CD4-positive, alpha-beta T cell treated with Interleukin-4 for 1 hour (primary cell): ENCODE results near the gene KCTD4.
"Not testable (repeated sequence)": the region's sequence is repeated elsewhere in the genome, so short reads cannot be mapped to it uniquely, and the experiment has no call there.

ENCODE experiments used
- DNase-seq, 2 donors: peaks; one replicate each; pipeline ENCODE4 v3.0.0-alpha.2; 2020 to 2022

Gene KCTD4

DNA sequence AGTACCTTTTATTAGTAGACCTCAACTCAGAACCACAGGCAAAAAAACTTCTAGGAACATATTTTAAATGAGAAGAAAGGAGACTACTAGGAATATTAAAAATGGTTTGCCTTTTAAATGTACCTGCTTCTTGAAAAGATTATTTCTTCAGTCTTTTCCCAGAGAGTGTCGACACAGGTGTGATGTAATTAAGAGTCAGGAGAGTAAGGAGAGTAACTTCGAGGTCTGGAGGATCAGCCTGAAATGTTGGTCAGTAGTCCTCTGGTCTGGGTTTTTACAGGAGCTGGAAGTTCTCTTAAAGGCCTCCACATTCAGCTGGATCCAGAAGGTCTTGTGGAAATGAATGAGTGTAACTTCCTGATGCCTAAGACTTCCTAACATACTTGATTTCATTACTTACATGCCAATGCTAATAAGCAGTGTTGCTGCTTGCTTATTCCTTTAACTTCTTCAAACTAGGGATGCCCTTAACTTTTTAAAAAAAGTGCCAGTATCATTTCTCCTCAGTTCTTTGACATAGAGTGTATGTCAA lies at the start of gene KCTD4:
Gene KCTD4 (minus strand): TSS at position 345 of the 532 bp plus-strand sequence. CDS start 6,478 bp downstream, outside the sequence.
- DNase-seq = no peak

DNA sequence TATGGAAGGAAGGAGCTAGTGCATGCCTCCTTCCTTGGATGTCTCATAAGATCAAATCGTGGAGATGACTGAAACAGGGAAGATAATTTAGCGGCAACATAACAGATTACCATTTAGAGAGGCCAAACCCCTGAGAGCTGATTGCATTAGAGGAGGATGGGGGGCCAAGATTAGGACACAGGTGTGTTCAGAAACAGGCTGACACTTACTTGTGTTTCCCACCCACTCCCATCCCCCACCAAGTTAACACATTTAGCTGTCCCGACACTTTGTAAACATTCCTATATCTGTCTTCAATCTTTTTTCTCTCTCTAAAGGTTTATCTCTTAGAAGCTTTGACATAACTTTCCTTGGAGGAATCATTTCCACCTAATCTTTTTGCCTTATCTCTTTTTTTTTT lies 48.8 kb upstream of the KCTD4 start:
- no peak for DNase-seq

DNA sequence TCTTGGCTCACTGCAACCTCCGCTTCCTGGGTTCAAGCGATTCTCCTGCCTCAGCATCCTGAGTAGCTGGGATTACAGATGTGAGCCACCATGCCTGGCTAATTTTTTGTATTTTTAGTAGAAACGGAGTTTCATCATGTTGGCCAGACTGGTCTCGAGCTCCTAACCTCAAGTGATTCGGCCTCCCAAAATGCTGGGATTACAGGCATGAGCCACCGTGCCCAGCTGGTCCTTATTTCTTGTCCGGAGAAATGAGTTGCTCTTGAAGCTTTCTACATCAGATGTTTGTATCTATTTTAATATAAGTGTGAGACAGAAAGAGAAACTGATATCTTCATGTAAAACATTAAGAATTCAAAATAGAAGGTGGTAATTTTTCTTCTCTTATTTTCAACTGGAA lies 43.9 kb upstream of the KCTD4 start:
- DNase-seq = not testable (repeated sequence)

DNA sequence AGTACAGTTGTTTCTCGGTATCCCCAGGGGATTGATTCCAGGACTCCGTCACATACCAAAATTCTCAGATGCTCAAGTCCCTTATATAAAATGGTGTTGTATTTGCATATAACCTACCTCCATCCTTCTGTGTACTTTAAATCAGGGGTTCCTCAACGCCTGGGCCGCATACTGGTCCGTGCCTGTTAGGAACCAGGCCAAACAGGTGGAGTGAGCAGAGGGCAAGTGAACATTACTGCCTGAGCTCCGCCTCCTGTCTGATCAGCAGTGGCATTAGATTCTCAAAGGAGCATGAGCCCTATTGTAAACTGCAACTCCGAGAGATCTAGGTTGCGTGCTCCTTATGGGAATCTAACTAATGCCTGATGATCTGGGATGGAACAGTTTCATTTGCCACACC lies 42.2 kb upstream of the KCTD4 start:
- DNase-seq = no peak

DNA sequence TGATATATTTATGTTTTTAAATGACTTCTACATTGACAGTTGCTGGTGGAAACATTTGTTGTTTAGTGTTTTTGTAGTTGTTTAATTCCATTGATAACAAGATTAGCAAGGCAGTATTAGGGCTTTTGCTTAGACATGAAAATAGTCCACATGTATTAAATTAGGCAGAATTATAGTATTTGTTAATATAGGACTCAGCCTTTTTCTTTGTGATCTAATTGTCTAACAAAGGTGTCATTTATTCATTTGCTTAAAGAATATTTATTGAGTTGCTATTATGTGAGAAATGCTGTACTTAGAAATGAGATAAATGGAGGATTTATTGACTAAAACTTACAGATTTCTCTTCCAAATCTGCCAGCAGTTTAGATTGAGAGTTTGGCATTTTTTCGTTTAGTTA lies 41.7 kb upstream of the KCTD4 start:
- DNase-seq = no peak

DNA sequence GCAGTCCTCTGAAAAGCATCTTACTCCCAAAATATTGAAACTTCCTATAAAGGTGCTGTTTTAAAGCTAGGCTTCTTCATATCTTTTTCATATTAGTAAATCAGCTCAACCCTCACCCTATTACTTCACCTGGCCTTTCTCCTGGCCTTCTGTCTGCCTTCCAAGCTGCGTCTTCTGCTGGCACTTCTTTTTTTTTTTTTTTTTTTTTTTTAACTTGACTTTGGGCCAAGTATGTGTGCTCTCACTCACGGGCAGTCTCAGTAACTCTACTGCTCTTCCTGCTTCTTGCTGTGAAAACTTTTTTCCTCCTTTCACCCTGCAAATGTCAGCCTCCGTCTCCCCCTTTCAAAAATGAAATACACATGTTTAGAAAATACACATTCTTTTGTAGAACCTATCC lies 41.2 kb upstream of the KCTD4 start:
- no peak for DNase-seq

DNA sequence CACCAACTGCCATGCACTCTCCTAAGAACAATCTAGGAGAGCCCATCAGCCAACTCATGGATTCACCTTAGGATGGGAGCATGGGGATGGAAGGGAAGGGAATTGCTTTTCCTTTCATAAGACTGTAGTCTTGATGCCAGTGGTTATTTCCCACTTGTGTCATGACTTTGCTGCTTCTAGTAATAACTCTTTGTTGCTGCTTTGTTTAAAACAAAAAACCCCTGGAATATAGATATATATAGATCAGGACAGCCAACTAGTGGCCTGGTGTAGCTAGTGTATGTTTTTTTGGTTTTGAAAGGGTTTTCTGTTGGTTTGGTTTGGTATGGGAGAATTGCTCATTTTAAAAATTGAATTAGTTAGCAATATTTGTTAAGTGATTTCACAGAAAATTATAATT lies 39.3 kb upstream of the KCTD4 start:
- no peak for DNase-seq

DNA sequence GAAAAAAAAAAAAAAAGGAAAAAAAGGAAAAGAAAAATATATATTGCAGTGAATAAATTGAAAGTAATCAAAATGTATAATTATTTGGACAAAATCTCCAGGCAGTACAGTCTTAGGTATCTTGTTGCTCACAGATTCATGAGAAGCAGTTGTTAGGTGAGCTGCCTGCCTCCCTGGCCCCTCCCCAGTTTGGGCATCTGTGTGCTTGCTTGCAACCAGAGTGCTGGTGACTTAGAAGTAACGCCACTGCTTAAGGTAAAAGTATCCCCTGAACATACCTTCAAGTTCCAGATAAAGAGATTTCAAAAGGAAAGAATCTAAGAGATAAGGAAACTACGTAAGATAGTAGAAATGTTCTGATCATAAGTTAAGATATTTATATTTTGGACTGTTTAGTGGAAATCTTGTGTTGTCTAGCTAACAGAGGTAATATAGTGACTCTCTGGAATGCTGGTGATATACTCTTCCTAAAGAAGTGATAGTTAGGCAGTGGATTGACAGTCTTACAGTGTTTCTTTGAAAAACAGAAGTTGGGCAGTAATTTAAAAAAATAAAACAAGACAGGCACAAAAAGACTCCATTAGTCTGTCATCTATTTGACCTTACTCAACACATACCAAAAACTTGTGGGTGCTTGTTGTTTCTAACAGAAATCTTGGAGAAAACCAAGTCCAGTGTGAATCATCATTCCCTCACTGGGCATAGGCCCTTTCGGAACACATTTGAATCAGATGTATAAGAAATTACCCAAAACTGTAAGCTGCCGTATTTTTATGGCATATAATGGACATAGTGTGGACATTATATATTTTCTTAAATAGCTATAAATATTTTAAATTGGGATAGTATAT lies 38.3 kb upstream of the KCTD4 start:
- DNase-seq = no peak

DNA sequence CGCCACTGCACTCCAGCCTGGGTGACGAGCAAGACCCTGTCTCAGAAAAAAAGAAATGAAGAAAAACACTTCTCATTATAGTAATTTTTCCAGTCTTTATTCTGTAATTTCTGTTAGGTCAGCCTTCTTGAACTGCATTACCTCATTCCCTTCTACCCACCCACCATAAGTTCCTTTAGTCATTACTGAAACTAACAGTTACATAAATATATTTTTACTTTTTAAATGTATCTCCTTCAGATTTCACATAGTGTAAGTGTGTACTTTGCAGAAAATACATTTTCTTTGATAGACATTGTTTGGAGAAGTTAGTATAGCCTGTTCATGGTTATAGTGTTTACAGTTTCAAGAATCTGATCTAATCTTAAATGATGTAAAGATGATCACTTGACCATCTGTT lies 31.7 kb upstream of the KCTD4 start:
- no peak for DNase-seq

DNA sequence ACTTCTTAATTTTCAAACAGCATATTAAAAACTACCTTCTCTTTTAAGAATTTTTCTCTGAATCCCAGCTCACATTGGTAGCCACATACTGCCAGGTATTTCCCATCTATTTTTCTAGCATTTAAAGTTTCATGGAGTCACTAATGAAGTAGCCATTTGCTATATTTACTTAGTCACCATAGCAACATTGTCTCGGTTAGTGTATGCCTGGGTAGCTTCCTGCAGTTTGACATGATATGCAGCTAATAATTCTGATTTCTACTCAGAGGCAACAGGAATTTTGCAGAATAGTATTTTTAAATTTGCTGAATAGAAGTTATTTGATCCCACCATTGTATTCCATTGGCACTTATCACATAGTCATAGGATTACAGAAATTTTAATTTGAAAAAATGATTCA lies 30.9 kb upstream of the KCTD4 start:
- no peak for DNase-seq

DNA sequence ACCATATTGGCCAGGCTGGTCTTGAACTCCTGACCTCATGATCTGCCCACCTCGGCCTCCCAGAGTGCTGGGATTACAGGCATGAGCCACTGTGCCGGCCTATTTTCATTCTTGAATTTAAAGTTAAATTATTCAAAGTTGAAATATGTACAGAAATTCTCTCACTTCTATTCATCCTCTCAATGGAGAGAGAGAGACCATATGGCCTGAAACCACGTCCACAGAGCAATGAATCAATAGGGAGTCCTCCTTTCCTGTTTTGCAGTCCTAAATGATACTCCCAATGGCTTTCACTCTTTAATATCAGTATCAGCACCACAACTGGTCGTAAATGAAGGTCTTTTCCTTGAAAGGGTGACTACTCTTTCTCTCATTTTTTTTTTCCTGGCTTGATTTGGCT lies 30.5 kb upstream of the KCTD4 start:
- no peak for DNase-seq

DNA sequence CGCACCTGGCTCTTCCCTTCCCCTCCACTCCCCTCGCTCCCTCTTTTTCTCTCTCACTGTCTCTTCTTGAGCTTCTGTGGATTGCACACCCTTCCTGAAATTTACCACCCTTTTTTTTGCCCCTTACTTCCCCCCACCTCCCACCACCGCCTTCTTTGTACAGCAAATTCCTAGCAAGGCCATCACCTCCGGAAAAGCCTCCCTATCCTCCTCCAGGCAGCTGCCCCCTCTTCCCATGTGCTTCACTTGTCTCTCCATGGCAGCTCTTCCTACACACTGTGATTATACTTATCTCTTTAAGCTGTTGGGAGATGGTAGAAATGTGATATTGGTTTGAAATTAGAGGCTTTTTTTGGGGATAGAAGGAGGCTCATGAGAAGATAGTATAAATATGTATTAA lies 28.3 kb upstream of the KCTD4 start:
- DNase-seq = no peak

DNA sequence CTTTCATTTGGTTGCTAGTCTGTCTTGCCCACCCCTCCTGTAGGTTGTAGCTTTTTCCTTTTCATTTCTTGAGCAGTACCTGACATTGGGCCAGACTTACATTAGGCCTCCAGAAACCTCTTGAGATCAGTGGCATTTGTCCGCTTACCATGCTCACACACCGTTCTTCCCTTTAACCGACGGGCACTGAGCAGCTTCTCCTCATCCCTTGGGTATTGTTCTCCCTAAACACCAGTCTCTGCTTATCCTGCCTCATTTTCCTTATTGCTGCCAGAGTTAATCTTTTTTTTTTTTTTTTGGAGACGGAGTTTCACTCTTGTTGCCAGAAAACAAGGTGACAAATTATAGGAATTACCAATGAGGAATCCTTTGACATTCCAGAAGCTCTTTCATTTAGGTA lies 27.2 kb upstream of the KCTD4 start:
- DNase-seq = no peak

DNA sequence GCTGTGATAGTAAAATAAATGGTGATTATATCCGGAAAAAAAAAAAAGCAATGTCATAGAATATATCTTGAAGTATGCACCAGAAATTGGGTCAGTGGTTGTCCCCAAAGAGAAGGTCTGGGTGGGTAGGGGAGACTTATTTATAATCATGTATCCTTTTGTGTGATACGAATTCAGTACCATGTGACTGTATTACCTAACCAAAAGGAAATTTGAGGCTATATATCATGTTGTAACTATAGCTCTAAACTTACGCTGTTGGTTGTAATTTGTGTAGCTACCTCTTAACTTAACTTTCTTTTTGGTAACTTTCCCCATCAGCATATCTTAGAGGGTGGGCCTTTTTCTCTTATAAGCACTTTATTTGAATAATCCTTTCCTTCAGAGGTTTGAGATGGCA lies 25.2 kb upstream of the KCTD4 start:
- no peak for DNase-seq

DNA sequence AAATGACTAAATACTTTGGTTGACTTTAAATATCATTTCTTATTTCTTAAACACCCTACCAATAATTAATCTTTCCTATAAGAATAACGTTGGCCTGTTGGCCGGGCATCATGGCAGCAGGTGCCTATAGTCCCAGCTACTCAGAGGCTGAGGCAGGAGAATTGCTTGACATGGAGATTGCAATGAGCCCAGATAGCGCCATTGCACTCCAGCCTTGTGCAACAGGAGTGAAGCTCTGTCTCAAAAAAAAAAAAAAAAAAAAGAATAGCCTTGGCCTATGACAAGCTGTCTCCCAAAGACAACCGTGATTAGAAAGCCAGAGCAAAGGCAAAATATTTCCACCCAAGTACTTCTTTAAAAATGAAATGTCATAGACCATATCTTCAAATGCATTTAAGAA lies 24.5 kb upstream of the KCTD4 start:
- no peak for DNase-seq

DNA sequence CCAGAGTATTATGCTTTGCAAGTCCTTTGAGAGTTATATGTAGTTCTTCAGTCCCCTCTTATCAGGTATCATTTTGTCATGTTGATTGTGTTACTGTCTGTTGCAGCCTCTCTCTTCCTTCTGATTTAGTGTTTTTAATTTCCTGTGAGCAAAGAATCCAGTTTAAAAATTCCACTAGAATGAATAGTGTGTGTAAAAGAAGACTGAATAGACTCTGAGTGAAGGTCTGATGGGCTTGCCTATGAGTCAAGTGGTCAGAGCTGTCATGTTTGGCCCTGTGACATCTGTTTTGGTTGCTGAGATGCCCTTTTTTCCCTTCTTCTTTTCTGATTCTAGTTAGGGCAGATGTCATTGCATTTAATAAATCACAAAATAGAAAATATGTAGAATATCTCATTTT lies 23.3 kb upstream of the KCTD4 start:
- DNase-seq = no peak

DNA sequence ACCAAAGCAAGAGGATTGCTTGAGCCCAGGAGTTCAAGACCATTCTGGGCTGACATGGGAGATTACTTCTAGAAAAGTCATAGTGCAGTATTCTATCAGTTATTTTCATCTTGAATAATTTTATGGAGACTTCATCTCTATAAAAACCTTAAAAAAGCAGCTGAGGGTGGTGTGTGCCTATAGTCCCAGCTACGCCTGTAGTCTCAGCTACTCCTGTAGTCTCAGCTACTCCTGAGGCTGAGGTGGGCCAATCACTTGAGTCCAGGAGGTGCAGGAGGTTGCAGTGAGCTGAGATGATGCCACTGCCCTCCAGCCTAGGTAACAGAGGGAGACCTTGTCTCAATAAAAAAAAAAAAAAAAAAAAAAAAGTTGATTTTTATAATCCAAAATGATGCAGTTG lies 22.1 kb upstream of the KCTD4 start:
- DNase-seq = no peak

DNA sequence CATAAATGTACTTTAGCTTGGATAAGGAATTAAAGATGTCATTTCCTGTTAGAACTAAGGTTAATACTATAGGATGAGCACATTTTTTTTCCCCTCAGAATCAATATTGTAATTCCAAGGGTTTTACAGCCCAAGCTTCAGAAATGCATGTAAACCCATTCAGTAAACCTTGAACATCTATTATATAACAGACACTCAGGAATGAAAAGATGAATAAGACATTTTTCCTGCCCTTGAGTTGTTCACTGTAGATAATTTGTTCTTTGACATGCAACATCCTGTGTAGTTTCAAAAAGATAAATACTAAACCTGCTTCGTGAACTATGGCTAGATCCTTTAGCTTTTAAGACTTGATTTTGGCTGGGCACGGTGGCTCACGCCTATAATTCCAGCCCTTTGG lies 21.7 kb upstream of the KCTD4 start:
- no peak for DNase-seq

DNA sequence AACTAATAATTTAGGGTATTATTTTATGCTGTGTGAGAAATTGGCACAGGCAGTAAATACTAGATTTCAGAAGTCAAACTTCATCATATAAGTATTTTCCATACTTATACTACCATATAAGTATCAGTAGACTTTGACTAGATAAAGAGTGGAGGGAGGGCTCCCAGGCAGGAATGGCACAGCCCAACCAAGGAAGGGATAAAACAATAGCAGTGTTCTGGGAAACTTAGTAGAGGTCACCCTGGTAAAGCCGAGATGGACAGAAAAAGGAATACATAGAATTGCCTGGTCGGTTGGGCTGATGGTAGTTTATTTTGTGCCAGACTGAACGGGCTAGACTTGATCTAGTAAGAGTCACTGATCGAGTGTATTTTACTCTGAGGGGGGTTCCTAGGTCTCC lies 19.6 kb upstream of the KCTD4 start:
- DNase-seq = no peak

DNA sequence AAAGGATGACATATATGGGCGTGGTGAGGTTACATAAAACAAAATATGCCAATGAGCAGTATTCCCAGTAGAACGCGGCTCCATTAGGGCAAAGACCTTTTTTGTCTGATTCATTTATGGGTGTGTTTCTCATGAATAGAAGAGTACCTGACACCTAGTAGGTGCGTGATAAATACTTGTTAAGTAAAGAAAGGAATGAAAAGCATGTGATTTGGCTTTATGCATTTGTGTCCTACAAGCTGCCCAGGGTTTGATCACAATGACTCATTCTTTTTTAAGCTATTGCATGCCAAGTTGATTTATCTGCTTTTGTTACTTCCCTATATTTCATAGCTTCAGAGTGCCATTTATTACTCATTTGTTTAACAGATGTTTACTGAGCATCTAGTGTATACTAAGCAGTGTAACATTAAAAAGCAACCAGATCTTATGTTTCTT lies 19.1 kb upstream of the KCTD4 start:
- no peak for DNase-seq

DNA sequence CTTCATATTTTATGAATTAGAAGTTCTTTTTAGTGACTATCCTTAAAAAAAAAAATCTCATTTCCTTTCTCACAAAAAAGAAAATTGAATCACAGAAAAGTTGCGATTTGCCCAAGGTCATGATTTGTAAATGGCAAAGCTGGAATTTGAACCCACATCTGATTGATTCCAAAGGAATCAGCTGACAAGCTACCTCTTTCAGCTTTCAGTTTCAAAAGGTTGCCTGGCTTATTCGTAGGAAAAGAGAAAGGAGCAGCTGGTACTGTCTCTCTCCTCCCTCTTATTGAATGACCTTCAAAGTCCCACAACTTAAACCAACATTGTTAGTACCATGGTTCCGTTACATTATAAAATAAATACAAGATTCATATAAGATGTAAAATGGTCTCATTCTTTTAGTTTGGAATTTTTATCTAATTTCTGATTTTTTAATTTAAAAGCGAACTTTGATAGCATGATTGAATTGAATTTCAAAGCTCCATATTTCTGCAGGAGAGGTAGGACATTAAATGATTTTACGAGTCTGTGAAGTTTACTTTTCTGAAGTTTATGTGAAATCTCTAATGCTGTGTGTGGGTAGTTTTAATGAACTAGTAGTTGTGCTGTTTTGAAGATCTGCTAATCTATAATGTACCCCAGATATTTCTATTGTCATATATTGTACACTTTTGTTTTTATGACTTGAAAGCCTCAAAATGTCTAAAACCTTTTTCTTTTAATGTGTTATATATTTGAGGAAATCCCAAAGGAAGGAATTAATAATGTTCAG lies 18.5 kb upstream of the KCTD4 start:
- no peak for DNase-seq

DNA sequence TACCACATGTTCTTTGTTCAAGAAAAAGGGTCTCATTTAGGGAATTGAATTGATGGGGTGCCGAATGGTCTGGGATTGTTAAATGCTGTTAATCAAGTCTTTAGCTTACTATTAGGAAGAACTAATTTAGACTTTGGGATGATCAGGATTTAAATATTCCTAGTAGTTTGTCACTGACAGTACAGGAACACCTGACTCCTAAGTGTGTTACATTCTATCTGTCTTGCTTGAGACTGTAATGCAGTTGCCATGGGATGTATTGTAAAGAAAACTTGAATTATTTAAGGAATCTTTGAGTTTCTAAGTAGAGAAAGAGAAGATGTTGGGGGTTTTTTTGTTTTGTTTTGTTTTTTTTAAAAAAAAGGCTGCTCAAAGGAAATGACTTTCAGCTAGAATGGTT lies 17.8 kb upstream of the KCTD4 start:
- no peak for DNase-seq

DNA sequence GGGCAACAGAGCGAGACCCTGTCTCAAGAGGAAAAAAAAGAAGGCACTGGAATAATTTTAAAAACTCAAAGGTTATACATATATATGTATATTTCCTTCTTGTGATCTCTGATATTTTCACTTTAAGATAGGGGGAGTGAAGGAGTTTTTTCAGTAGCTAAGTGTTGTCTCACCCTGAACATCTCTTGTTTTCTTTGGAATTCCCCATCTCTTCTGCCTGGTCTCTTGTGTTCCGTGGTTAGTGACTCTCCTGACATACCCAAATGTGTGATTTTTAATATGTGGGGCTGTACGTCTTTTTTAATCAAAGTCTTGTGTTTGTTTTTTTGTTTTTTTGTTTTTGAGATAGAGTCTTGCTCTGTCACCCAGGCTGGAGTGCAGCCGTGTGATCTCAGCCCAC lies 15.3 kb upstream of the KCTD4 start:
- DNase-seq = no peak

DNA sequence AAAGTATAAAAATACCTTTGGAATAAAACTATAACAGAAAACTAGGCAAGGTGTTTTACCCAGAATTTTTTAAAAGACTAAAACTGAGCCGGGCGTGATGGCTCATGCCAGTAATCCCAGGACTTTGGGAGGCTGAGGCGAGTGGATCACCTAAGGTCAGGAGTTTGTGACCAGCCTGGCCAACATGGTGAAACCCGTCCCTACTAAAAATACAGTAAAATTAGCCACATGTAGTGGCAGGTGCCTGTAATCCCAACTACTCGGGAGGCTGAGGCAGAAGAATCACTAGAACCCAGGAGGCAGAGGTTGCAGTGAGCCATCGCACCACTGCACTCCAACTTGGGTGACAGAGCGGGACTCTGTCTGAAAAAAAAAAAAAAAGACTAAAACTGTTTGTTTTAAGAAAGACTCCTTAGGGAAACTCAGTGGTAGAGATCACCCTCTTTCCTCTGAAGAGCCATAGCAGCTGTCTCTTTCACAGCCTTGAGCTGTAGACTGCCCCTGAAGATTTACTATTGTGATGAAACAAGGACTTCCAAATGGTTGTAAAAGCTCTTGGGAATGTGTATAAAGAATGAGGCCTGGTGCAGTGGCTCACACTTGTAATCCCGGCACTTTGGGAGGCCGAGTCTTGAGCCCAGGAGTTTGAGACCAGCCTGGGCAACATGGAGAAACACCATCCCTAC lies 14.7 kb upstream of the KCTD4 start:
- DNase-seq = no peak
